Esophagus (tissue), 2 donors: ENCODE data around the gene RPUSD1. TPM values are rescaled to one million over a fixed set of nuclear protein-coding genes. Genes with fewer than 3 reads are reported as not detected.
"Not testable (repeated sequence)": the region's sequence is repeated elsewhere in the genome, so short reads cannot be mapped to it uniquely, and the experiment has no call there.

ENCODE experiments used
- H3K27ac ChIP-seq, 2 donors: one replicate each; pipeline ENCODE4 v1.5.1; 2013; ENCODE audit warnings: low read depth in 2 of 2, mild to moderate bottlenecking in 2 of 2, inconsistent platforms in 1 of 2, low read length in 1 of 2, moderate library complexity in 1 of 2
- H3K27me3 ChIP-seq, 2 donors: one replicate each; pipeline ENCODE4 v1.6.1; 2013; ENCODE audit warnings: low read length in 2 of 2, control low read depth in 1 of 2, mild to moderate bottlenecking in 1 of 2; ENCODE audit not compliant: insufficient read depth in 2 of 2, control insufficient read depth in 1 of 2
- H3K36me3 ChIP-seq, 2 donors: one replicate each; pipeline ENCODE4 v1.6.1; 2013; ENCODE audit warnings: low read length in 1 of 2; ENCODE audit not compliant: control insufficient read depth in 2 of 2, insufficient read depth in 2 of 2
- H3K4me1 ChIP-seq, 2 donors: one replicate each; pipeline ENCODE4 v1.6.1; 2013; ENCODE audit warnings: low read length in 1 of 2; ENCODE audit not compliant: control insufficient read depth in 2 of 2, insufficient read depth in 2 of 2
- H3K4me3 ChIP-seq, 2 donors: one replicate each; pipeline ENCODE4 v1.5.1; 2013; ENCODE audit warnings: low read length in 2 of 2, mild to moderate bottlenecking in 2 of 2, low read depth in 1 of 2, moderate library complexity in 1 of 2
- H3K9me3 ChIP-seq, 2 donors: one replicate each; pipeline ENCODE4 v1.6.1; 2013; ENCODE audit warnings: mild to moderate bottlenecking in 2 of 2, low read depth in 1 of 2, low read length in 1 of 2, moderate library complexity in 1 of 2; ENCODE audit not compliant: control insufficient read depth in 2 of 2, insufficient read depth in 1 of 2
- WGBS, 2 donors: extraction: QIAGEN DNeasy Blood & Tissue Kit; methylation state at CpG; one replicate each; pipeline ENCODE4 v1.1.7; 2013; 5-methylcytosine and 5-hydroxymethylcytosine counted together
- polyA plus RNA-seq, 2 donors: library from polyadenylated mRNA; stranded (reverse); fragments of 200-250 nt; gene quantifications; one replicate each; pipeline ENCODE4 v1.2.3, GENCODE V29; 2013
- donor health status: healthy with polysubstance abuse.
- donor health status: Bipolar disorder and iron deficiency.

The RPUSD1 gene
- polyA plus RNA-seq, 2 donors, result 16.1 to 18.9 TPM

GRCh38 chr16:780296-780695 lies 7.9 kb downstream of the RPUSD1 start:
- Histone ChIP-seq H3K4me3 (no peak overlapping the region), H3K36me3 (no peaks in the 10 kb centered on the region), H3K9me3 (no peaks in the 10 kb centered on the region), H3K4me1 (peaks cover 4 to 18% of the 10 kb centered on the region in 2 donors), H3K27ac (no peak overlapping the region), H3K27me3 (peaks cover 0 to 4% of the 10 kb centered on the region in 2 donors)
- WGBS, 2 donors, result 85 to 86% methylated on average over 16 of the region's 16 CpGs

- no peak overlapping the region for H3K4me3 ChIP-seq
- H3K27ac ChIP-seq, result no peak overlapping the region
- peaks cover 0 to 4% of the 10 kb centered on the region in 2 donors for H3K27me3 ChIP-seq
- WGBS, 2 donors, result 68 to 80% methylated on average over 13 of the region's 13 CpGs
- no peaks in the 10 kb centered on the region for H3K36me3 ChIP-seq
- H3K4me1 ChIP-seq, result peaks cover 4 to 18% of the 10 kb centered on the region in 2 donors
- H3K9me3 ChIP-seq, result no peaks in the 10 kb centered on the region
Observed at GRCh38 chr16:779561-779960, 8.6 kb downstream of the RPUSD1 start.

GRCh38 chr16:778909-779527 lies 9.2 kb downstream of the RPUSD1 start:
- no peaks in the 10 kb centered on the region for H3K9me3 ChIP-seq
- H3K27me3 ChIP-seq, result peaks cover 0 to 4% of the 10 kb centered on the region in 2 donors
- WGBS, 2 donors, result 84 to 85% methylated on average over 6 of the region's 6 CpGs
- H3K4me3 ChIP-seq, result no peak overlapping the region
- H3K36me3 ChIP-seq, result no peaks in the 10 kb centered on the region
- no peak overlapping the region for H3K27ac ChIP-seq
- peaks cover 4 to 18% of the 10 kb centered on the region in 2 donors for H3K4me1 ChIP-seq

- H3K9me3 ChIP-seq, result no peaks in the 10 kb centered on the region
- no peak overlapping the region for H3K4me3 ChIP-seq
- H3K36me3 ChIP-seq, result no peaks in the 10 kb centered on the region
- no peak overlapping the region for H3K27ac ChIP-seq
- WGBS, 2 donors, result 65 to 77% methylated on average over 11 of the region's 11 CpGs
- peaks cover 0 to 4% of the 10 kb centered on the region in 2 donors for H3K27me3 ChIP-seq
- peaks cover 0 to 12% of the 10 kb centered on the region in 2 donors for H3K4me1 ChIP-seq
Observed at GRCh38 chr16:778447-778846, 9.7 kb downstream of the RPUSD1 start.

GRCh38 chr16:777826-778225 lies 10.4 kb downstream of the RPUSD1 start:
- Histone ChIP-seq H3K9me3 (no peaks in the 10 kb centered on the region), H3K4me1 (peaks cover 0 to 6% of the 10 kb centered on the region in 2 donors), H3K27ac (no peak overlapping the region), H3K27me3 (peaks cover 0 to 4% of the 10 kb centered on the region in 2 donors), H3K36me3 (no peaks in the 10 kb centered on the region), H3K4me3 (no peak overlapping the region)
- WGBS, 2 donors, result 27 to 32% methylated on average over 16 of the region's 16 CpGs

- Histone ChIP-seq H3K4me3 (no peak overlapping the region), H3K9me3 (no peaks in the 10 kb centered on the region), H3K27ac (no peak overlapping the region), H3K4me1 (no peaks in the 10 kb centered on the region), H3K27me3 (no peaks in the 10 kb centered on the region), H3K36me3 (no peaks in the 10 kb centered on the region)
- 83 to 85% methylated on average over 9 of the region's 9 CpGs for WGBS, 2 donors
Observed at GRCh38 chr16:776824-777223, 11.4 kb downstream of the RPUSD1 start.

- not testable (repeated sequence) for H3K27ac ChIP-seq, H3K4me1 ChIP-seq, H3K4me3 ChIP-seq, H3K36me3 ChIP-seq, H3K9me3 ChIP-seq, H3K27me3 ChIP-seq
- 86 to 88% methylated on average over 10 of the region's 10 CpGs for WGBS, 2 donors
Observed at GRCh38 chr16:776298-776697, 11.9 kb downstream of the RPUSD1 start.

- Histone ChIP-seq H3K4me3 (no peak overlapping the region), H3K36me3 (no peaks in the 10 kb centered on the region), H3K27me3 (no peaks in the 10 kb centered on the region), H3K9me3 (no peaks in the 10 kb centered on the region), H3K27ac (no peak overlapping the region), H3K4me1 (no peaks in the 10 kb centered on the region)
- WGBS, 2 donors, result 66 to 69% methylated on average over 28 to 36 of the region's 36 CpGs
Observed at GRCh38 chr16:775236-775796, 12.9 kb downstream of the RPUSD1 start.

GRCh38 chr16:774086-775001 lies 13.8 kb downstream of the RPUSD1 start:
- Histone ChIP-seq H3K36me3 (no peaks in the 10 kb centered on the region), H3K4me1 (no peaks in the 10 kb centered on the region), H3K27me3 (no peaks in the 10 kb centered on the region), H3K9me3 (no peaks in the 10 kb centered on the region), H3K4me3 (no peak overlapping the region), H3K27ac (no peak overlapping the region)
- 70 to 76% methylated on average over 41 to 46 of the region's 46 CpGs for WGBS, 2 donors
